ENCODE results near the gene CSNK1D.
A peak's percentile ranks its signal among the peaks of the same experiment; 100 is the strongest.

Gene CSNK1D

DNA sequence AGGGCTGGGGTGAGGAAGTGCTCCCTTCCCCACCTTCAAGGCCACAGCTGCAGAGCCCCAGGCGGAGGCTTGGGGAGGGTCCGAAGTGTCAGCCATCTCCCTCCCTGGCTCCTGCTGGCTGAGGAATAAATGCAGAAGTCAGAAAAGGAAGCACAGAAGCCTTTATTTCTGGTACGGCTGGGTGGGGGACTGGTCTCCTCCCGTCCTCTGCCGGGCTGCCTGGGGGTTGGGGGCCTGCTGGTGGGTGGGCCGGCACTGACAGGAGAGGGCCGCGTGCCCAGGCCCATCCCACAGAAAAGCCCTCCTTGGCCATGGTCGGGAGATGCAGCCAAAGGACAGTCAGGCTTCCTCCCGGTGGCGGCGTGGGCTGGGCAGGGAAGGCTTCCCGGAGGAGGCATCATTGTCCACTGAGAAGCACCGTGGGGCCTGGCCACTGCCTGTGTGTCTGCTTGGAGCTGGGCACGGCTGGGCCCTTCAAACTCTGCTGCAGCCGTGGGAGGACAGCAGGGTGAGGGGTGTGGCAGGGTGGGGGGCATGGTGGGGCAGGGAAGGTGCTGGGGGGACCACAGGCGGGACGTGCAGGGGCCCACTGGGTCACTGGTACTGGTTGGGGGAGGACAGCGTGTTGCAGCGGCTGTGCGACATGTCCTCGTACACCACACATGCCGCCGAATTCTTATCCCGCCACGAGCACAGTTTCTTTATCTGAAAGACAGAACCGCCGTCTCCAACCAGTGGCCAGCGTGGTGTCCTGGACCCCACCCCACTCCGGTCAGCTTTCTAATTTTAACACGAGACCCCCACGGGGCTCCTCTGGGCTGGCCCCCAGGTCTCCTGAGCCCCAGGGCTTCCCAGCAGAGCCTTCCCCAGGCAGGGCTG lies 41.5 kb upstream of the CSNK1D start:
- H3K9me3 Mint-ChIP-seq: no peaks in the 10 kb centered on the region
- H3K4me1 Mint-ChIP-seq (ENCODE audit: low read depth): peaks cover 4% of the 10 kb centered on the region
- H3K4me3 Mint-ChIP-seq: peak overlapping the region; percentile 96
- peaks cover 9% of the 10 kb centered on the region for H3K36me3 Mint-ChIP-seq (ENCODE audit: low read depth)
- H3K27ac Mint-ChIP-seq: no peak overlapping the region
- H3K27me3 Mint-ChIP-seq (ENCODE audit: low read depth): no peaks in the 10 kb centered on the region

DNA sequence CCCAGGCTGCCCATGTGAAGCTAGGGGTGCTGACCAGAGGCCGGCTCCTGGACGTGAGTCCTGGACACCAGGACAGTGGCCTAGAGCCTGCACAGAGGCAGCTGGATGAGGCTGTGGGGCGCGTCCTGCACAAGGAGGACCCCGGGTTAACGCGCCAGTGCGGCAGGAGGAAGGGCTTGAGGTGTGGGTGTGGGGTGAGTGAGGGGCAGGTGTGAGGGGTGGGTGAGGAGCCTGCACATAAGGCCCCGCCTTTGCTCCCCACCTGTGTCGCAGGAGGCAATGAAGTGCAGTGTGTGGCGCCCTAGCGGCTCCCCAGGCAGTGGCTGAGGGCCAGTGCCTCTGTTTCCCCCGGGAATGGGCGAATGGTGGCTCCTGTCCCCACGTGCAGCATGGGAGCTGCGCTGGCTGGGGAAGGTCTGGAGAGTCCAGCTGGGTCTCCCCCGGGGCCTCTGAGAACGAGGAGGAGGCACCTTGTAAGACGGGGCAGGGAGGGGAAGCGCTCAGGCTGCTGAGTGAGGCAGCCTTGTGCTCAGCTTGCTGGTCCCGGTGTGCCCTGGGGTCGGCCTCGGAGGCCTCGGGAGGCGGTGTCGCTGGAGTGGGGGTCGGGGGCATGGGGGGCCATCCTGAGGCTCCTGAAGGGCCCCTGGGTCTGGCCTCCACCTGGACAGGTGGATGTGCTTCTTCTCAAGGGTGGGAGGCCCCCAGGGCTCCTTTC lies 40.7 kb upstream of the CSNK1D start:
- peaks cover 9% of the 10 kb centered on the region for H3K36me3 Mint-ChIP-seq (ENCODE audit: low read depth)
- no peak overlapping the region for H3K27ac Mint-ChIP-seq
- peaks cover 4% of the 10 kb centered on the region for H3K4me1 Mint-ChIP-seq (ENCODE audit: low read depth)
- no peaks in the 10 kb centered on the region for H3K27me3 Mint-ChIP-seq (ENCODE audit: low read depth)
- no peaks in the 10 kb centered on the region for H3K9me3 Mint-ChIP-seq
- H3K4me3 Mint-ChIP-seq: peak overlapping the region; percentile 25

DNA sequence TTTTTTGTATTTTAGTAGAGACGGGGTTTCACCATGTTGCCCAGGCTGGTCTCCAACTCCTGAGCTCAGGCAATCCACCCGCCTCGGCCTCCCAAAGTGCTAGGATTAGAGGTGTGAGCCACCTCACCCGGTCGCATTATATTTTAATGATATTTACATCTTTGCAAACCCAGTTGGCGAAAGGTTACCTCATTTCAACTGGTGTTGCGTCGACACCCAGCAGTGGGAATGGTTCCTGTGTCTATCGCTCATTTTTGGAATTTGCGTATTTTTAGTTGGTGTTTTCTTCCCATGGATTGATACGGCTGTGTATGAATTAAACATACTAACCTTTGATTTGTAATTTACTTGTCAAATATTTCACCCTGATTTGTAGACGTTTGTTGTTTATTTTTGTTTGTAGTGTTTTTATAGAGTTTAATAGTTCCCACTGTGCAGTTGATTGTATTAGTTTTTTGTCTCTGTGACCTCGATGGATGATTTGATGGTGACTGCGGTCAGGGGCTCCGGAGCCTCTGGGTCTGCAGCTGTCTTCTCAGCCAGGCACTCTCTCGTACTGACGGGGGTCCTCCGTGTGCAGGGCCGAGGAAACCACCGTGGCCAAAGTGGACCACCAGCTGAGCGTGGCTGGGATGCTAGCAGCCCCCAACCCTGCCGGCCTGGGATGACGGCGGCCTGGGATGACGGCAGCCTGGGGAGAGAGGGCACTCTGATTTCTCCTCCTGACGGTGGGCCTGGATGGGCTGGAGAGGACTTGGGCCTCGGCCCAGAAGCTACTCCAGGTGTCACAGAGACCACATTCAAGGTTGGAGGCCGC lies 39.9 kb upstream of the CSNK1D start:
- Mint-ChIP-seq H3K4me1 (ENCODE audit: low read depth) (peaks cover 6% of the 10 kb centered on the region), H3K36me3 (ENCODE audit: low read depth) (peaks cover 10% of the 10 kb centered on the region), H3K27me3 (ENCODE audit: low read depth) (no peaks in the 10 kb centered on the region), H3K9me3 (no peaks in the 10 kb centered on the region), H3K27ac (no peak overlapping the region), H3K4me3 (peak overlapping the region; percentile 25)

DNA sequence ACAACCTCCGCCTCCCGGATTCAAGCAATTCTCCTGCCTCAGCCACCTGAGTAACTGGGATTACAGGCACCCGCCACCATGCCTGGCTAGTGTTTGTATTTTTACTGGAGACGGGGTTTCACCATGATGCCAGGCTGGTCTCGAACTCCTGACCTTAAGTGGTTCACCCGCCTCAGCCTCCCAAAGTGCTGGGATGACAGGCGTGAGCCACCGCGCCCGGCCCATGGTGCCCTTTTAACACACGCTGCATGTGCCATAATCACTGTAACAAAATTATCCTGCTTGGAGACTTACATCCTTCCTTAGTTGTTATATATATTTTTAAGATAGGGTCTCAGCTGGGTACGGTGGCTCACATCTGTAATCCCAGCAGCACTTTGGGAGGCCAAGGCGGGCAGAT lies 38.5 kb upstream of the CSNK1D start:
- peaks cover 4% of the 10 kb centered on the region for H3K4me1 Mint-ChIP-seq (ENCODE audit: low read depth)
- no peak overlapping the region for H3K27ac Mint-ChIP-seq
- no peaks in the 10 kb centered on the region for H3K27me3 Mint-ChIP-seq (ENCODE audit: low read depth)
- H3K4me3 Mint-ChIP-seq: no peak overlapping the region
- no peaks in the 10 kb centered on the region for H3K9me3 Mint-ChIP-seq
- H3K36me3 Mint-ChIP-seq (ENCODE audit: low read depth): peaks cover 10% of the 10 kb centered on the region

DNA sequence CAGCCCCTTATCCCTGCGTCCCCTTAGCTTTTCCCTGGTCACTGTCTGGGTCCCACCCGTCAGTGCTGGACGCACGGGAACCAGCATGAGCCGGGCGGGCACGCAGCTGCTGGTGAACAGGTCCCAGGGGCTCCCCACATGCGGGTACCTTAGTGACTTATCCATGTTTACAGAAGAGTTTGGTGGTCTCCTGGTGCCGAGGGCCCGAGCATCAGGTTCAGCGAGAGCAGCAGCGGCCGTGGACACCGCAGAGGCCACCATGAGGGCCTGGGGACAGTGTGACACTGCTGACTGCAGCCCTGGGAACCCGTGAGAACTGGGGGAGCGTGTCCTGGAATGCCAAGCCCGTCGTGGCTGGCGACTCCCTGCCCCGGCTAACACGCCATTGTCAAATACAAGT lies 37.4 kb upstream of the CSNK1D start:
- Mint-ChIP-seq H3K4me1 (ENCODE audit: low read depth) (peaks cover 12% of the 10 kb centered on the region), H3K36me3 (ENCODE audit: low read depth) (peaks cover 8% of the 10 kb centered on the region), H3K27ac (no peak overlapping the region), H3K4me3 (no peak overlapping the region), H3K9me3 (no peaks in the 10 kb centered on the region), H3K27me3 (ENCODE audit: low read depth) (no peaks in the 10 kb centered on the region)

DNA sequence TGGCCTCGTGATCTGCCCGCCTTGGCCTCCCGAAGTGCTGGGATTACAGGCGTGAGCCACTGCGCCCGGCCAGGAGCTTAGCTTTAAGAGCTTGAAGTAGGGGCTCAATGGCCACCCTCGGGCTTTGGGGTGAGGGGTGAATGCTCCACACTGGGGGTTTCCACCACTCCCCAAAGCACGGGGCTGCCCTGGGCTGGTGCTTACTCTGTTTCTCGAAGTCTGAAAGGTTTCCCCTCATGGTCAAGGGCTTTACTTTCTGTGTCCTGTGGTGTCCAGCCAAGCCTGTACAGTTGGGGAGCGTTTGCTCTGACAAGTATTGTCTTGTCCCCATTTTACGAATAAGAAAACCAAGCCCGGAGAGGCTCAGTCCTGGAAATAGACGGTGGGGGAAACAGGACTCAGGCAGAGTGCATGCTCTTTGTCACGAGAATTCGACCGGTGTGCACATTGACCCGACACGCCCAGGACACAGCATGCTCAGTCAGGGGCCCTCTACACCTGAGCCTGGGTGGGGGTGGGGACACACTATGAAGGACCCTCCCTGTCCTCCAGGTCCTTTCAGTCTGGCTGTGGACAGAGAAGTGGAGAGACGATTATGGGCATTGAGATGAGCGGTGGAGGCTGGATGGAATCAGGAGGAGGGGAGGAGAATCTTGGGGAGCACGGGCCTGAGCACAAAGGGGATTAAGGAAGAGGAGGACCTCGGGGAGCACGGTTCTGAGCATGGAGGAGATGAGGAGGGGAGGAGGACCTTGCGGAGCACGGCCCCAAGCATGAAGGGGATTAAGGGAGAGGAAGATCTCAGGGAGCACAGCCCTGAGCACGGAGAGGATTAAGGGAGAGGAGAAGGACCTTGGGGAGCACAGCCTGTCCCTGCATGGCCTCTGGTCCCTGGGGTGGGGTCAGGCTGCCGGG lies 36.4 kb upstream of the CSNK1D start:
- Mint-ChIP-seq H3K27me3 (ENCODE audit: low read depth) (no peaks in the 10 kb centered on the region), H3K27ac (peak overlapping the region; percentile 7), H3K9me3 (no peaks in the 10 kb centered on the region), H3K36me3 (ENCODE audit: low read depth) (peaks cover 4% of the 10 kb centered on the region), H3K4me3 (no peak overlapping the region), H3K4me1 (ENCODE audit: low read depth) (peaks cover 13% of the 10 kb centered on the region)

GRCh38 chr17:82305727-82306300 lies 32.3 kb upstream of the CSNK1D start:
- Mint-ChIP-seq H3K4me3 (no peak overlapping the region), H3K4me1 (ENCODE audit: low read depth) (peaks cover 30% of the 10 kb centered on the region), H3K27me3 (ENCODE audit: low read depth) (no peaks in the 10 kb centered on the region), H3K27ac (peak overlapping the region; percentile 59), H3K9me3 (no peaks in the 10 kb centered on the region), H3K36me3 (ENCODE audit: low read depth) (peaks cover 1% of the 10 kb centered on the region)

DNA sequence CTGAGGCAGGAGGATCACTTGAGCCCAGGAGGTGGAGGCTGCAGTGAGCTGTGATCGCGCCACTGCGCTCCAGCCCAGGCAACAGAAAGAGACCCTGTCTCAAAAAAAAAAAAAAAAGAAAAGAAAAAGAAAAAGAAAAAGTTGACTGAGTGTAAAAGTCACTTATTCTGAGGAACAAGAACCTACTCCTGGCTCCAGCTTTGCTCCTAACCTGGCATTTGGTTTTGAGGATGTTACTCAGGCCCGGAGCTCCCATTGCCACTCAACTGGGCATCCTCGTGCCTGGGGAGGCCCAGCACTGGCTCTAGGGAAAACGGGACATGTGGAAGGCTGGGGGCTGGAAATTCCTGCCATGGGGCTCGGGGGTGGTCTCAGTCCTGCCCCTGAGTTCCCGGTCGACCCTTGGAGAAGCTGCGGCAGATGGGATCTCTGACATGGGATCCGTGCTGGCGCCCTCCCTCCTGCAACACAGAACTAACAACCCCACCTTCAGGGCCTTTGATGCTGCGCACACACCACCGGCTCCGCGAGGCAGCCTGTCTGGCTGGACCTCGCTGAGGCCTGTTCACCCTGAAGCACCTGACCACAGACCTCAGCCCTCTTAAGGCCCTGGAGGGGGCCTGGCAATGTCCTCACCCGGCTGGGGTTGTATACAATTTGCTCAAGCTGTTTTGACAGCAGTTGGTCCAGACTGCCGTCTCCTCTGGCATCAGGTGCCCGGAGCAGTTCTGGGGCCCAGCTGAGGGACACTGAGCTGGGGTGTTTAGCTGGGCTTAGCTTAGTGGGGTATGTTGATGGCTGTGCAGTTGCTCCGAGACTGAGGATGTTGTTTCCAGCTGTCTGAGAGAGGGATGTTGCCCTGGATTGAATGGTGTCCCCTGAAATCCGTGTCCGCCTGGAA lies 31.6 kb upstream of the CSNK1D start:
- Mint-ChIP-seq H3K36me3 (ENCODE audit: low read depth) (peaks cover 1% of the 10 kb centered on the region), H3K27ac (no peak overlapping the region), H3K27me3 (ENCODE audit: low read depth) (no peaks in the 10 kb centered on the region), H3K9me3 (no peaks in the 10 kb centered on the region), H3K4me3 (no peak overlapping the region), H3K4me1 (ENCODE audit: low read depth) (peaks cover 37% of the 10 kb centered on the region)

DNA sequence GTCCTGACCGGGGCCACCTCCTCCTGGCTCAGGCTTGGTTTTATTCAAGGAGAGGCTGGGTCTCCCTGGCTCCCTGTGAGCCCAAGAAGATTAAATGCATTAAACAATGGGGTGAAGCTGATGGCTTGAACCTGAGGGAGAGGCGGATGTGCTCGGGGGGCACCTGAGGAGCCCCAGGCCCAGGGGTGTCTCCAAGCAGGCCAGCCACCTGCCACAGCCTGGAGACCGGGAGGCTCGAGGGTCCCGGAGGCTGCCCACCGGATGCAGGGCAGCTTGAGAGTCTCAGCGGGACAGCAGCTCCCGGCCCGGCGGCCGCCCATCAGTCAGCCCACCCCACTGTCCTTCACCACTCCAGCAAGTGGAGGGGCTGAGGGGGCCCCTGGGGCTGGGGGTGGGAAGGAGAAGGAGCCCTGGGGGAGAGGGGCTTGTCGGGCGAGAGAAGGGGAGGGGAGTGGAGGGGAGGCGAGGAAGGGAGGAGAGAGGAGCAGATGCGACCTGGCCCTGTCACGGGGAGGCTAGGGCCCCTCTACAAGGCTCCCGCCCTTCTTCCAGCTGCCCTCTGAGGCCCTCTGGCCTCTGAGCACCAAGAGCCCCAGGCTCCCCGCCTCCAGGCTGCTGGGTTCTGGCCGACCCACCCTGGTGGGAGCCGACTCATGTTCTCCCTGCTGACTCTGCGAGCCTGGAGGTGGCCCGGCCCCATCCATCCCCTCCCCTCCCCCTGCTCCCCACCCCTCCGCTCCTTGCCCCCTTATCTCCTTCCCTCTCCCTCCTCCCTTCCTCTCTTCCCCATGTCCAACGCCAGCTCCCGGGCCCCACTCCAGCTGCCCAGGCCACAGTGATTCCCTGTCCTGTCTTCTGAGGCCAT lies 30.7 kb upstream of the CSNK1D start:
- Mint-ChIP-seq H3K36me3 (ENCODE audit: low read depth) (peaks cover 1% of the 10 kb centered on the region), H3K27me3 (ENCODE audit: low read depth) (no peaks in the 10 kb centered on the region), H3K9me3 (no peaks in the 10 kb centered on the region), H3K27ac (no peak overlapping the region), H3K4me1 (ENCODE audit: low read depth) (peaks cover 46% of the 10 kb centered on the region), H3K4me3 (peak overlapping the region; percentile 81)

GRCh38 chr17:82302991-82303943 lies 29.8 kb upstream of the CSNK1D start:
- no peaks in the 10 kb centered on the region for H3K27me3 Mint-ChIP-seq (ENCODE audit: low read depth)
- H3K4me3 Mint-ChIP-seq: peak overlapping the region; percentile 81
- no peaks in the 10 kb centered on the region for H3K36me3 Mint-ChIP-seq (ENCODE audit: low read depth)
- peaks cover 52% of the 10 kb centered on the region for H3K4me1 Mint-ChIP-seq (ENCODE audit: low read depth)
- no peaks in the 10 kb centered on the region for H3K9me3 Mint-ChIP-seq
- H3K27ac Mint-ChIP-seq: peak overlapping the region; percentile 89

- no peaks in the 10 kb centered on the region for H3K27me3 Mint-ChIP-seq (ENCODE audit: low read depth)
- no peaks in the 10 kb centered on the region for H3K36me3 Mint-ChIP-seq (ENCODE audit: low read depth)
- peak overlapping the region; percentile 81 for H3K4me3 Mint-ChIP-seq
- peaks cover 58% of the 10 kb centered on the region for H3K4me1 Mint-ChIP-seq (ENCODE audit: low read depth)
- H3K9me3 Mint-ChIP-seq: no peaks in the 10 kb centered on the region
- peak overlapping the region; percentile 89 for H3K27ac Mint-ChIP-seq
Observed at GRCh38 chr17:82302568-82302963, 29.1 kb upstream of the CSNK1D start.

Data from T-helper 1 cell treated with Interleukin-12 subunit alpha and Interleukin-12 subunit beta and Interleukin-4 antibody, amounts not matched to agents 30 μg/mL and 1 μg/mL, for 36 hours (primary cell).